Measurements from ENCODE around the gene HIF3A.
"Not testable (repeated sequence)": the region's sequence is repeated elsewhere in the genome, so short reads cannot be mapped to it uniquely, and the experiment has no call there.

HIF3A gene

DNA sequence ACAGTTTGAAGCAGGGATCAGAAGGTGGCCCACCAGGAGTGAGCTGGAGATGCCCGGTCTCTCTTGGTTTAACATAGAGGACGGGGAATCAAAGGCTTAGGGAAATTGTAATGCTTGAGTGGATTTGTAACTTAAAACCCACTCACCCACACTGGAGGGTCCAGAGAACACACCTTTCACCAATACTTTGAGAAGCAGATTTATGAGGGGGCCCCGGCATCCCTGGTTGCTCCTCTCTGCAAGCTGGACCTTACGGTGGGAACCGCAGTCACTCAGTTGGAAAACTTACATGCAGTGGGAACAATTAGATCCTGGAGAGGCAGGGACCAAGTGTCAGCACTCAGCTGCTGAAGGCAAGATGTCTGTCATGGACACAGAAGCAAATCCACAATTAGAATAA lies 70.6 kb downstream of the HIF3A start:
- Histone ChIP-seq H3K27me3 (ENCODE audit: low read depth) (no peaks in the 10 kb centered on the region), H3K4me1 (no peaks in the 10 kb centered on the region), H3K9me3 (no peaks in the 10 kb centered on the region), H3K36me3 (replicated peaks) (peaks cover 46% of the 10 kb centered on the region), H3K4me3 (no peak overlapping the region)
- in situ Hi-C loops (cut with MboI; ENCODE audit: low sequenced_read_pairs): no loop called here
- DNase-seq (ENCODE audit: low spot score in 2 of 2): no peak

DNA sequence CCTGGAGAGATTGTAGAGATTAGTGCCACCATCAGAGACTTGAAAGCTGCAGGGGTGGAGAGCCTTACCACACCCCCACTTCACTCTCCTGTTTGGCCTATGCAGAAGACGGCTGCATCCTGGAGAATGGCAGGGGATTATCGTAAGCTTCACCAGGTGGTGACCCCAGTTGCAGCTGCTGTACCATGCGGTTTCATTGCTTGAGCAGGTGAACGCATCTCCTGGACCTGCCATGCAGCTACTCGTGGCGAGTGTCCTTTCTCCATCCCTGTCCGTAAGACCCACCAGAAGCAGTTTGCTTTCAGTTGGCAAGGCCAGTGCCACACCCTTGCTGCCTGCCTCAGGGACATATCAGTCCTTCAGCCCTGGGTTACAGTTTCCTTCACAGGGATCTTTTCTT lies 71.3 kb downstream of the HIF3A start:
- in situ Hi-C loops (cut with MboI; ENCODE audit: low sequenced_read_pairs): no loop called here
- H3K36me3 ChIP-seq (replicated peaks): peaks cover 46% of the 10 kb centered on the region

DNA sequence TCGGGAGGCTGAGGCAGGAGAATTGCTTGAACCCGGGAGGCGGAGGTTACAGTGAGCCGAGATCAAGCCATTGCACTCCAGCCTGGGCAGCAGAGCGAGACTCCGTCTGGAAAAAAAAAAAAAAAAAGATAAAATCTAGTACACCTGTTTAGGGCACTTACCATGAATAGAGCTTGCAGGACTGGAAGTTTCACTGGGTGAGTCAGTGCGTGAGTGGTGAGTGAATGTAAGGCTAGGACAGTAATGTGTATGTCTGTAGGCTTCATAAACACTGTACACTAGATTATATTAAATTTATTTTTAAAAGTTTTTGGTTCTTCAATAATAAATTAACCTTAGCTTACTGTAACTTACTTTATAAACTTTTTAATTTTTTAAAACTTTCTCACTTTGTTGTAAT lies 73.0 kb downstream of the HIF3A start:
- H3K4me3 ChIP-seq: no peak overlapping the region
- no peaks in the 10 kb centered on the region for H3K27me3 ChIP-seq (ENCODE audit: low read depth)
- peaks cover 33% of the 10 kb centered on the region for H3K36me3 ChIP-seq (replicated peaks)
- H3K4me1 ChIP-seq: no peaks in the 10 kb centered on the region
- no peaks in the 10 kb centered on the region for H3K9me3 ChIP-seq
- DNase-seq (ENCODE audit: low spot score in 2 of 2): no peak
- in situ Hi-C loops (cut with MboI; ENCODE audit: low sequenced_read_pairs): no loop called here

More for the DNA sequence above, 71.3 kb downstream of the HIF3A start:
- no peaks in the 10 kb centered on the region for H3K9me3 ChIP-seq
- no peak overlapping the region for H3K4me3 ChIP-seq
- H3K4me1 ChIP-seq: no peaks in the 10 kb centered on the region
- H3K27me3 ChIP-seq (ENCODE audit: low read depth): no peaks in the 10 kb centered on the region
- no peak for DNase-seq (ENCODE audit: low spot score in 2 of 2)

DNA sequence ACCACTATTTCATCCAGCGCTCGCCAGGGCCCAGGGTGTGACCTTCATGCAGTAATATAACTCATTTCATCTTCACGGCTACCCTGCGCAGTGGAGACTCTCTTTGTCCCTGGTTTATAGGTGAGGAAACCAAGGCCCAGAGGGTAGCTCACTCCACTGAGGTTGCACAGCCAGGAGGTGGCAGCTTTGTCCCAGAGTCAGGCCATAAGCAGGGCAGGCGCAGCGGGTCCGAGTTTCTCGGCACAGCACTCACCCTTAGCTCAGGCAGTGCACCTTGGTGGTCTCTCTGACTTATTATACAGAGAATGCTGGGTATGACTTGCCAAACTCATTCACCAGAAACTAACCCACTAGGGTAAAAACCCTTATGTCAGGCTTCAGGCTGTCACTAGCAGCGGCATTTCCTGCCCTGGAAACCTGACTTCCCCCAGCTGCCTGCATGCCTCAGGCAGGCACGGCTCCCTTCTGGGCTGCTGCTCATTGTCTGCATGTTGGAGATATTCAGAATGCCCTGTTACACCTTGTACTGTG lies 74.6 kb downstream of the HIF3A start:
- no peak for DNase-seq (ENCODE audit: low spot score in 2 of 2)
- in situ Hi-C loops (cut with MboI; ENCODE audit: low sequenced_read_pairs): no loop called here
- Histone ChIP-seq H3K4me1 (no peaks in the 10 kb centered on the region), H3K27me3 (ENCODE audit: low read depth) (no peaks in the 10 kb centered on the region), H3K4me3 (no peak overlapping the region), H3K36me3 (replicated peaks) (peaks cover 34% of the 10 kb centered on the region), H3K9me3 (no peaks in the 10 kb centered on the region)

DNA sequence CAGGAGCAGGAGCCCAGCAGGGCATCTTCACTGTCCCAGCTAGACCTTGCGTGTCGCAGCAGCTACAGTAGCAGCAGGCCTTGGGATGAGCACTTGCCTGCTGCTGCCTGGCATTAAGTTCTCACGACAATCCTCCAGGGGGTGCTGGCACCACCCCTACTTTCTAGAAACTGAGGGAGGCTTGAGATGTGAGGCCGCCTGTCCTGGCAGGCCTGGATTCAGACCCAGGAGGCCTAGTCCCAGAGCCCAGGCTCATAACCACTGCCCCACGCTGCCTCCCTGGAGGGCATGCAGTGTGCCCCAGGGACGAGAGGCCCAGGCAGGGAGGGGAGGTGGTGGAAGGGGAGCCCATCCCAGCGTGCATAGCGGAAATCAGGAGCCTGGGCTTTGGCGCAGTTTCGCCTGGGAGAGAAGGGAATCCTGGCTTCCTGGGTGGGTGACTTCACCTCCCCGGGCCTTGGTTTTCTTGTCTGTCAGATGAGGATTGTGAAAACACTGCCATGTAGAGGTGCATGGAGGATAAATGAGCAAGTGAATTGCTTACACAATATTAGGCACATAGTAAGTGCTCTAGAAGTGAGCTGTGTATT lies 76.2 kb downstream of the HIF3A start:
- H3K4me1 ChIP-seq: no peaks in the 10 kb centered on the region
- no peaks in the 10 kb centered on the region for H3K27me3 ChIP-seq (ENCODE audit: low read depth)
- no peaks in the 10 kb centered on the region for H3K9me3 ChIP-seq
- H3K4me3 ChIP-seq: no peak overlapping the region
- peaks cover 37% of the 10 kb centered on the region for H3K36me3 ChIP-seq (replicated peaks)
- DNase-seq (ENCODE audit: low spot score in 2 of 2): no peak
- in situ Hi-C loops (cut with MboI; ENCODE audit: low sequenced_read_pairs): no loop called here

DNA sequence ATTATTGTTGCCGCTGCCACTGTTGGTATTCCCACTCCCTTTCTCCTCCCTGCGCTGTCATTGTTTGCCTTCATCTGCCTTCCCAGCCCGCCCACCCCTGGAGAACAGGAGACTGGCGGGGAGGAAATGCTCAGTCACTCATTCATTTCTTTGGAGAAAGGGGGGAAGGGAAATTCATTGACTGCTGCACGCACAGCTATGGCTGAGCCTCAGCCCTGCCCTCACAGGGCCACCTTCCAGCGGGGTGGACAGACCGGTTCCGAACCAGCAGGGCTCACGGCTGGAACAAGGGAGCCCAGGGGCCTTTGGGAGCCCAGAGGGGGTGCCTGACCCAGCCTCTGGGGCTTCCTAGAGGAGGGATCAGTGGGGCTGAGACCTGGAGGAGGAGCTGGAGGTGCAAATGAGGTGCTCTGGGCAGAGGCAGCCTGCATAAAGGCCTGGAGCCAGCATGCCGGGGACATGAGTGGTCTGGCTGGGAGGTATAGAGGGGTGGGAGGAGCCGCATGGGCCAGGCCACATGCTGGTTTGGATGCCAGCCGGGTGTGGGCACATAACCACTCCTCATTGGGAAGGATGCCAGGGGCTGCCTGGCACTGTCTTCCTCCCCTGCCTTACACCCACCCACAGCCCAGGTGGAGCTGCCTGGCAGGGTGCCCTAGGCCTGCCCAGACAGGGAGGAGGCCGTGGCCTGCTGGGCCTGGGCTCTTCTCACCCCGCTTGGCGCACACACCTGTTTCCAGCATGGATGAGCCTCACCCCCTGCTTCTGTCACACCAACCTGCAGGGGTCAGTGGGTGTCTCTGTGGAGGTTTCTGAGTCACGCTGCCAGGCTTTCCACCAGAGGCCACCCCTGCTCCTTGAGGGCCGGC lies 76.9 kb downstream of the HIF3A start:
- no peaks in the 10 kb centered on the region for H3K9me3 ChIP-seq
- DNase-seq (ENCODE audit: low spot score in 2 of 2): no peak
- in situ Hi-C loops (cut with MboI; ENCODE audit: low sequenced_read_pairs): no loop called here
- H3K4me3 ChIP-seq: no peak overlapping the region
- no peaks in the 10 kb centered on the region for H3K4me1 ChIP-seq
- H3K36me3 ChIP-seq (replicated peaks): peaks cover 41% of the 10 kb centered on the region
- no peaks in the 10 kb centered on the region for H3K27me3 ChIP-seq (ENCODE audit: low read depth)

DNA sequence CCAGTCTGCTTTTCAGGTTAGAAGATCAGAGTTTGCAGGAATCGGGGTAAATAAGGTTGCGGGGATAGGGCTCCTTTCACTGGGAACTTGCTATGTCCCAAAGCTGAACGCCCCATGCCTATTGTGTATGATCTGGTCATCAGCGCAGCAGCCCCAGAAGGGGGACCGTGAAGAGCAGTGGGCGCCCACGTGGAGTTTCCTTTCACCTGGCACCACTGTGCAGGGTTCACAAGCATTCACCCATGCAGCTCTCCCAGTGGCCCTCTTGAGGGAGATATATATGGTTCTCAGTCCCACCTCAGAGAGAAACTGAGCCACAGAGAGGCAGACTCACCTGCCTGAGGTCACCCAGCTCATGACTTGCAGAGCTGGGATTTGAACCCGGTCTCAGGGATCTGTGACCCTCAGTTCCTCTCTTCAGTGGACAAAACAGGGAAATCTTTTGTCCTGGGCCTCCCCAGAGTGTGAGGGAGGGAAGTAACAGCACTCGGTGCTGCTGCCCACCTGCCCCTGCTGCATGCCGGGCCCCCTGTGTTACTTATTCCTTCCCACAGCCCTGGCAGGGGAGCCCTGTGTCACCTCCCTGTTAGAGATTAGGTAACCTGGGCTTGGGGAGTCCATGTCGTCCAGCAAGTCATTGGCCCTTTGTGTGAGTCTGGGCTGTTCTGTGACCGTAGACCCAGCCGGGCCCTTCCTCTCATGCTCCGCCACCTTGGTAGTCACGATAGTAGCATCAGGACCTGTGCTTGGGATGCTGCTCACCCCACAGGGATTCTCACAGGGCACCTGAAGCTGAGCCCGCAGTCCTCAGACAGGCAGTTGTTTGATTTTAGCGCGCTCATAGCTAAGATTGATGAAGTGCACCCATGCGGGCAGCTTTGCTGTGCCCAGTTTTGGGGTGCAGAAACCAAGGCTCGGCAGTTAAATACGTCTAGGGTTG lies 78.0 kb downstream of the HIF3A start:
- Histone ChIP-seq H3K36me3 (replicated peaks) (peaks cover 47% of the 10 kb centered on the region), H3K4me1 (peaks cover 2% of the 10 kb centered on the region; the same call in 1 of the 2 replicates), H3K4me3 (no peak overlapping the region), H3K9me3 (no peaks in the 10 kb centered on the region), H3K27me3 (ENCODE audit: low read depth) (no peaks in the 10 kb centered on the region)
- in situ Hi-C loops (cut with MboI; ENCODE audit: low sequenced_read_pairs): no loop called here
- DNase-seq (ENCODE audit: low spot score in 2 of 2): no peak

DNA sequence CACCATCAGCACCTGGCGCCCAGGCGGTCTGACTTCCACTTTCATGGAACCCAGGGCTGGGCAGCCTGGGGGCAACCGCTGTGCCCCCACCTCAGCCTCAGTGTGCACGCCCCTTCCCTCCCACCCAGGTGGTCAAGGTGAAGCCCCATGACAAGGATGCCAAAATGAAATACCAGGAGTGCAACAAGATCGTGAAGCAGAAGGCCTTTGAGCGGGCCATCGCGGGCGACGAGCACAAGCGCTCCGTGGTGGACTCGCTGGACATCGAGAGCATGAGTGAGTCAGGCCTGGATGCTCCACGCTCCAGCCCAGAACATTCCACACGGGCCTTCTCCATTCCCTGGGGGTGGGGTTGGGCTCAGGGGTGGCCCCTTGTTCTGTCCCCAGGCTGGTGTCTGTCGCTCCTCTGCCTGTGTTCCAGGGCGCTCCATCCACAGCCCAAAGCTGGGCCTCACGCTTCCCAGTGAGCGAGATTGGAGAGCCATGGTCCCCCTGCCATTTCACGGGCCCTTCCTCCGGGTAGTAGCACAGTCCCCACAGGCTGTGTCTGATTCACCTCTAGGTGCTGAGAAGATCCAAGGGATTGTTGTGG lies 78.7 kb downstream of the HIF3A start:
- H3K4me1 ChIP-seq; H3K27me3 ChIP-seq (ENCODE audit: low read depth); DNase-seq (ENCODE audit: low spot score in 2 of 2); in situ Hi-C loops (cut with MboI; ENCODE audit: low sequenced_read_pairs); H3K9me3 ChIP-seq; H3K4me3 ChIP-seq: not testable (repeated sequence)
- H3K36me3 ChIP-seq (replicated peaks): peaks cover 54% of the 10 kb centered on the region

DNA sequence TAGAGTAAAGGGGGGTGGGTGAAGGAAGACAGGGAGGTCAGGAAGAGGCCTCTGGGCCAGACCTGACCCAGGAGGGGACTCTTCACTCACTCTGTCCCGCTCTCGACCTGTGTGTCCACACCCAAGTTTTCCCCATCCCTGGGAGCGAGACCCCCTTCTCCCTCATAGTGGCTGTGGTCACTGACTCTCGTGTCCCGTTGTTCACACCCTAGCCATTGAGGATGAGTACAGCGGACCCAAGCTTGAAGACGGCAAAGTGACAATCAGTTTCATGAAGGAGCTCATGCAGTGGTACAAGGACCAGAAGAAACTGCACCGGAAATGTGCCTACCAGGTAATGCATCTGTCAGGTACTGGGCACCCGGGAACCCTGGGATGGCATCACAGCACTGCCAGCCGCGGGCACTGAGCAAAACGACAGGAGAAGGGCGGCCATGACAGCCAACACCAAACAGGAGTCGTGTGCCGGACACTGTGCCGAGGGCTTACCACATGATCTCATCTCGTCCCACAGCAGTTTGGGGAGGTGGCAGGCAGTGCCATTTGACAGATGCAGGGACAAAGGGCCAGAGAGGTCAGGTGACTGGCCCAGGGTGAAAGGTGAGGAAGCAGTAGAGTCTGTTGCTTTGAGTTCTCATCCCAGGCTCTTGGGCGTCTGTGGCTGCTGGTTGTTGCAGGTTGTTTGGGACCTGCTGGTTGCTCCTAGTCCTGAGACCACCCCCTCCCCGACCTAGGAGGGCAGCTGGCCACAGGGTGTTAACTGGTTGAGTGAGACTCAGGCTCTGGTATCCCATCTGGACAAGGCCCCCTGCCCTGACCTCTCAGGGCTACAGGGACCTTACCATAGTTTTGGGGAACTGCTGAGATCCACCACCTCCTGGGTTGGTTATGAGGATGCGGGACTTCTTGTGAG lies 79.7 kb downstream of the HIF3A start:
- Histone ChIP-seq H3K9me3 (no peaks in the 10 kb centered on the region), H3K27me3 (ENCODE audit: low read depth) (no peaks in the 10 kb centered on the region), H3K4me1 (peaks cover 3% of the 10 kb centered on the region; the same call in 1 of the 2 replicates), H3K4me3 (no peak overlapping the region), H3K36me3 (replicated peaks) (peaks cover 59% of the 10 kb centered on the region)
- DNase-seq (ENCODE audit: low spot score in 2 of 2): no peak
- in situ Hi-C loops (cut with MboI; ENCODE audit: low sequenced_read_pairs): no loop called here

DNA sequence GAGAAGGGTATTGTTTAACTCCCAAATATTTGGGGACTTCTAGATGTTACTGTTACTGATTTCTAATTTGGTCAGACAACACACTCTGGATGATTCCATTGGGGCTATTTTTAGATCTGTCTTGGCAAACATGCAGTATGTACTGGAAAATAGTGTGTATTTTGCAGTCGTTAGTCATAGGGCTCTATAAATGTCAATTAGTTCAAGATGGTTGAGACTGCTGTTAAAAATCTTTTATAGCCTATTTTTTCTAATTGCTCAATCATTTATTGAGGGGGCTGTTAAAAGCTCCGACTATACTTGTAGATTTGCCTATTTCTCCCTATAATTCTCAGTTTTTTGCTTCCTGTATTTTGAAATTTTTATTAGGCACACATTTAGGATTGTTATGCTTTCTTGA lies 81.4 kb downstream of the HIF3A start:
- Histone ChIP-seq H3K27me3 (ENCODE audit: low read depth) (no peaks in the 10 kb centered on the region), H3K4me3 (no peak overlapping the region), H3K9me3 (no peaks in the 10 kb centered on the region), H3K4me1 (peaks cover 3% of the 10 kb centered on the region; the same call in 1 of the 2 replicates), H3K36me3 (replicated peaks) (peaks cover 73% of the 10 kb centered on the region)
- DNase-seq (ENCODE audit: low spot score in 2 of 2): no peak
- in situ Hi-C loops (cut with MboI; ENCODE audit: low sequenced_read_pairs): no loop called here

DNA sequence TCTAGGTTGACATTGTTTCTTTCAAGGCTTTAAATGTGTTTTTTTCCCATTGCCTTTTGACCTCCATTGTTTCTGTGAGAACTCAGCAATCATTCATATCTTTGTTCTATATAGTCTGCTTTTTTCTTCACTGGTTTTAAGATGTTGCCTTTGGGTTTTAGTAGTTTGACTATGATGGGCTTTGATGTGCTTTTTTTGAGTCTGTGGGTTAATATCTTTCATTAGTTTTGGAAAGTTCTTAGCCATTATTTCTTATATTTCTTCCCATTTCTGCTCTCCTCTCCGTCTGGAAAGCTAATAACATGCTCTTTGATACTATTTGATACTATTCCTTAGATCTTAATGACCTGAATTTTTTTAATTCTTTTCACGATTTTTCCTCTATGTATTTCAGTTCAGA lies 83.8 kb downstream of the HIF3A start:
- DNase-seq (ENCODE audit: low spot score in 2 of 2): no peak
- H3K4me3 ChIP-seq: no peak overlapping the region
- no peaks in the 10 kb centered on the region for H3K9me3 ChIP-seq
- in situ Hi-C loops (cut with MboI; ENCODE audit: low sequenced_read_pairs): no loop called here
- H3K36me3 ChIP-seq (replicated peaks): peaks cover 91% of the 10 kb centered on the region
- H3K27me3 ChIP-seq (ENCODE audit: low read depth): no peaks in the 10 kb centered on the region
- peaks cover 3% of the 10 kb centered on the region; the same call in 1 of the 2 replicates for H3K4me1 ChIP-seq

DNA sequence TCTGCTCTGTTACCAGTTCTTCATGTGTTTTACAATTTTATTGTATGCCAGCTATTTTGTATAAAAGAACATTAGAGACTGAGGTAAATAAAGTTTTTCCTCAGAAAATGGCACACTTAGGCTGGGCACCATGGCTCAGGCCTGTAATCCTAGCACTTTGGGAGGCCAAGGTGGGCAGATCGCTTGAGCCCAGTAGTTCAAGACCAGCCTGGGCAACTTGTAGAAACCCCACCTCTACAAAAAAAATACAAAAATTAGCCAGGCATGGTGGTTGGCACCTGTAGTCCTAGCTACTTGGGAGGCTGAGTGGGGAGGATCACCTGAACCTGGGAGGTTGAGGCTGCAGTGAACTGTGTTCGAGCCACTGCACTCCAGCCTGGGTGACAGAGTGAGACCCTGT lies 84.5 kb downstream of the HIF3A start:
- Histone ChIP-seq H3K9me3 (no peaks in the 10 kb centered on the region), H3K4me3 (no peak overlapping the region), H3K36me3 (replicated peaks) (peaks cover 84% of the 10 kb centered on the region), H3K27me3 (ENCODE audit: low read depth) (no peaks in the 10 kb centered on the region), H3K4me1 (peaks cover 3% of the 10 kb centered on the region; the same call in 1 of the 2 replicates)
- DNase-seq (ENCODE audit: low spot score in 2 of 2): no peak
- in situ Hi-C loops (cut with MboI; ENCODE audit: low sequenced_read_pairs): no loop called here

Measured in HAP-1 (cell line).